NCI-H82 (cell line): ENCODE measurements around the gene PIWIL4.
A peak's percentile ranks its signal among the peaks of the same experiment; 100 is the strongest.
"Not testable (repeated sequence)": the region's sequence is repeated elsewhere in the genome, so short reads cannot be mapped to it uniquely, and the experiment has no call there.

Experiments
- DNase-seq: peaks from one replicate; lab custom pipeline; 2025; lab: John Stamatoyannopoulos, UW

PIWIL4 gene

GRCh38 chr11:94549146-94549545 is 18.0 kb upstream of the PIWIL4 start:
- no peak for DNase-seq

- DNase-seq, result no peak
Measured at GRCh38 chr11:94550513-94550912, 16.7 kb upstream of the PIWIL4 start.

- DNase-seq, result peak; percentile 67
Measured at GRCh38 chr11:94553938-94554337, 13.2 kb upstream of the PIWIL4 start.

- not testable (repeated sequence) for DNase-seq
Measured at GRCh38 chr11:94555752-94556329, 11.3 kb upstream of the PIWIL4 start.

- DNase-seq, result no peak
Measured at GRCh38 chr11:94557421-94557820, 9.7 kb upstream of the PIWIL4 start.

GRCh38 chr11:94557992-94558391 is 9.2 kb upstream of the PIWIL4 start:
- DNase-seq, result no peak

- DNase-seq, result no peak
Measured at GRCh38 chr11:94558468-94558867, 8.7 kb upstream of the PIWIL4 start.

GRCh38 chr11:94558932-94559331 is 8.2 kb upstream of the PIWIL4 start:
- DNase-seq, result peak; percentile 25

- DNase-seq, result no peak
Measured at GRCh38 chr11:94559361-94559760, 7.8 kb upstream of the PIWIL4 start.

GRCh38 chr11:94560834-94561233 is 6.3 kb upstream of the PIWIL4 start:
- DNase-seq, result no peak

- no peak for DNase-seq
Measured at GRCh38 chr11:94563176-94563847, 3.9 kb upstream of the PIWIL4 start.

GRCh38 chr11:94563848-94564467 is 3.2 kb upstream of the PIWIL4 start:
- DNase-seq, result no peak

GRCh38 chr11:94568200-94568599 is 1.0 kb downstream of the PIWIL4 start:
- DNase-seq, result no peak

GRCh38 chr11:94568717-94569116 is 1.5 kb downstream of the PIWIL4 start:
- DNase-seq, result no peak

- not testable (repeated sequence) for DNase-seq
Measured at GRCh38 chr11:94572975-94573374, 5.8 kb downstream of the PIWIL4 start.

- DNase-seq, result no peak
Measured at GRCh38 chr11:94574193-94574961, 7.2 kb downstream of the PIWIL4 start.

- no peak for DNase-seq
Measured at GRCh38 chr11:94576306-94576705, 9.1 kb downstream of the PIWIL4 start.

- no peak for DNase-seq
Measured at GRCh38 chr11:94577841-94578240, 10.7 kb downstream of the PIWIL4 start.

GRCh38 chr11:94581926-94582325 is 14.8 kb downstream of the PIWIL4 start:
- DNase-seq, result peak; percentile 92

GRCh38 chr11:94583213-94583865 is 16.2 kb downstream of the PIWIL4 start:
- DNase-seq, result peak; percentile 5

GRCh38 chr11:94583866-94584500 is 16.8 kb downstream of the PIWIL4 start:
- no peak for DNase-seq

- no peak for DNase-seq
Measured at GRCh38 chr11:94584978-94585377, 17.8 kb downstream of the PIWIL4 start.
